ENCODE measurements around the gene FAM76B. TPM values are rescaled to one million over a fixed set of nuclear protein-coding genes. Genes with fewer than 3 reads are reported as not detected.

Gene FAM76B
- total RNA-seq, 2 experiments from 2014 or later: 46.8 to 49.8 TPM

GRCh38 chr11:95728094-95728493, 61.5 kb downstream of the FAM76B start:
- no peaks in the 10 kb centered on the region for H3K4me1 Mint-ChIP-seq
- H3K4me3 Mint-ChIP-seq: no peak overlapping the region
- no peaks in the 10 kb centered on the region for H3K9me3 Mint-ChIP-seq
- no peak for DNase-seq
- peaks cover 7% of the 10 kb centered on the region for H3K27me3 Mint-ChIP-seq
- no peak overlapping the region for H3K27ac Mint-ChIP-seq
- H3K36me3 Mint-ChIP-seq: no peaks in the 10 kb centered on the region

- Mint-ChIP-seq H3K27me3 (peaks cover 7% of the 10 kb centered on the region), H3K4me3 (no peak overlapping the region), H3K36me3 (no peaks in the 10 kb centered on the region), H3K4me1 (no peaks in the 10 kb centered on the region), H3K9me3 (no peaks in the 10 kb centered on the region), H3K27ac (no peak overlapping the region)
- DNase-seq: no peak
Measured at GRCh38 chr11:95727620-95728019, 62.0 kb downstream of the FAM76B start.

GRCh38 chr11:95727111-95727510, 62.5 kb downstream of the FAM76B start:
- Mint-ChIP-seq H3K4me3 (no peak overlapping the region), H3K27me3 (peaks cover 7% of the 10 kb centered on the region), H3K9me3 (no peaks in the 10 kb centered on the region), H3K36me3 (no peaks in the 10 kb centered on the region), H3K27ac (no peak overlapping the region), H3K4me1 (no peaks in the 10 kb centered on the region)
- DNase-seq: no peak

- H3K4me3 Mint-ChIP-seq: no peak overlapping the region
- no peak for DNase-seq
- no peak overlapping the region for H3K27ac Mint-ChIP-seq
- H3K9me3 Mint-ChIP-seq: no peaks in the 10 kb centered on the region
- peaks cover 4% of the 10 kb centered on the region for H3K4me1 Mint-ChIP-seq
- H3K36me3 Mint-ChIP-seq: no peaks in the 10 kb centered on the region
- peaks cover 7% of the 10 kb centered on the region for H3K27me3 Mint-ChIP-seq
Measured at GRCh38 chr11:95725196-95725595, 64.4 kb downstream of the FAM76B start.

- DNase-seq: no peak
- peaks cover 7% of the 10 kb centered on the region for H3K27me3 Mint-ChIP-seq
- no peak overlapping the region for H3K4me3 Mint-ChIP-seq
- no peaks in the 10 kb centered on the region for H3K9me3 Mint-ChIP-seq
- H3K27ac Mint-ChIP-seq: no peak overlapping the region
- peaks cover 5% of the 10 kb centered on the region for H3K4me1 Mint-ChIP-seq
- no peaks in the 10 kb centered on the region for H3K36me3 Mint-ChIP-seq
Measured at GRCh38 chr11:95723361-95723942, 66.1 kb downstream of the FAM76B start.

- Mint-ChIP-seq H3K4me1 (peaks cover 18% of the 10 kb centered on the region), H3K4me3 (no peak overlapping the region), H3K27me3 (peaks cover 5% of the 10 kb centered on the region), H3K9me3 (no peaks in the 10 kb centered on the region), H3K27ac (no peak overlapping the region), H3K36me3 (no peaks in the 10 kb centered on the region)
- DNase-seq: no peak
Measured at GRCh38 chr11:95720195-95720594, 69.4 kb downstream of the FAM76B start.

Other genes with a start within 250 kb of the FAM76B start
- 100 to 1,000 TPM; 101 to 105 TPM for gene CEP57, start 716 bp upstream of the FAM76B start, total RNA-seq
- 10 to 100 TPM; 48.0 to 51.7 TPM for gene MTMR2, start 134.3 kb upstream of the FAM76B start, total RNA-seq

Measured in activated naive CD8-positive, alpha-beta T cell treated with anti-CD3 and anti-CD28 coated beads for 36 hours (primary cell).